DMS 273 (cell line): Measurements from ENCODE around the gene GANAB.
"Not testable (repeated sequence)": the region's sequence is repeated elsewhere in the genome, so short reads cannot be mapped to it uniquely, and the experiment has no call there.

ENCODE experiments used
- DNase-seq: peaks from one replicate; lab custom pipeline; 2025; ENCODE audit not compliant: unreplicated experiment; lab: John Stamatoyannopoulos, UW

GANAB gene

DNA sequence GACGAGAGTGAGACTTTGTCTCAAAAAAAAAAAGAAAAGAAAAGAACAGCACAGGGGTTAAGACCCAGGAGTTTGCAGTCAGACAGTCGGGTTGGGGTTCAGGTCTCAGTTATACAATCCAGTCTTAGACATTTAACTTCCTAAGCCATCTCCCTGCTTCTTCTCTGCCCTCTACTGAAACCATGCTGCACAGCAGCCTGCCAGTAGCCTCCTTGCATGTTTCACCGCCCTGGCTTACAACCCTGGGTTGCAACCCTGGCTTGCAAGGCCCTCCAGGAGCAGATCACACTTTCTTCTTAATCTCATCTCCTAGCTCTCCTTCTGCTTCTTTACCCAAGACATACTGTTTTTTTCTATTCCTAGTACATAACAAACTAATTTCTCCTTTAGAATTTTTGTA is 18.7 kb downstream of the GANAB start:
- DNase-seq, result no peak

DNA sequence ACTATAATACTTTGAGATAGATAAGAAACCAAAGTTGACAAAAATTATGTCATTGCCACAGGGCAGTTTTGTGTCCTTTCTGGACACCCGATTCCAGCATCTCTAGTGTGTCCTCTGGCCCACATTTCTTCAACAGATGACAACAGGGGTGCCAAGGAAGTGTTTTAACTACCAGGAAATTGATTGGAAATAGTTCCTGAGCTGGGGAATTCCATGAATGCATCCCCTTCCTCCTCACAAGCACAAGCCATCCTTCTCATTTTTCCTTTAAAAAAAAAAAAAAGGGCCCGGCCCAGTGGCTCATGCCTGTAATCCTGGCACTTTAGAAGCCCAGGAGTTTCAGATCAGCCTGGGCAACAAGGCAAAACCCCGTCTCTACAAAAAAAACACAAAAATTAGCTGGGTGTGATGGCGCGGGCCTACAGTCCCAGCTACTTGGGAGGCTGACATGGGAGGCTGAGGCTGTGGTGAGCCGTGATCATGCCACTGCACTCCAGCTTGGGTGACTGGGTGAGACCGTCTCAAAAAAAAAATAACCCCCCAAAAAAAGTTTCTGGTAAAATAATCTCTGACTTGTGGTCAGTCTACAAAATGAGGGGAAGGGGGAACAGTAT is 23.8 kb downstream of the GANAB start:
- DNase-seq, result no peak

DNA sequence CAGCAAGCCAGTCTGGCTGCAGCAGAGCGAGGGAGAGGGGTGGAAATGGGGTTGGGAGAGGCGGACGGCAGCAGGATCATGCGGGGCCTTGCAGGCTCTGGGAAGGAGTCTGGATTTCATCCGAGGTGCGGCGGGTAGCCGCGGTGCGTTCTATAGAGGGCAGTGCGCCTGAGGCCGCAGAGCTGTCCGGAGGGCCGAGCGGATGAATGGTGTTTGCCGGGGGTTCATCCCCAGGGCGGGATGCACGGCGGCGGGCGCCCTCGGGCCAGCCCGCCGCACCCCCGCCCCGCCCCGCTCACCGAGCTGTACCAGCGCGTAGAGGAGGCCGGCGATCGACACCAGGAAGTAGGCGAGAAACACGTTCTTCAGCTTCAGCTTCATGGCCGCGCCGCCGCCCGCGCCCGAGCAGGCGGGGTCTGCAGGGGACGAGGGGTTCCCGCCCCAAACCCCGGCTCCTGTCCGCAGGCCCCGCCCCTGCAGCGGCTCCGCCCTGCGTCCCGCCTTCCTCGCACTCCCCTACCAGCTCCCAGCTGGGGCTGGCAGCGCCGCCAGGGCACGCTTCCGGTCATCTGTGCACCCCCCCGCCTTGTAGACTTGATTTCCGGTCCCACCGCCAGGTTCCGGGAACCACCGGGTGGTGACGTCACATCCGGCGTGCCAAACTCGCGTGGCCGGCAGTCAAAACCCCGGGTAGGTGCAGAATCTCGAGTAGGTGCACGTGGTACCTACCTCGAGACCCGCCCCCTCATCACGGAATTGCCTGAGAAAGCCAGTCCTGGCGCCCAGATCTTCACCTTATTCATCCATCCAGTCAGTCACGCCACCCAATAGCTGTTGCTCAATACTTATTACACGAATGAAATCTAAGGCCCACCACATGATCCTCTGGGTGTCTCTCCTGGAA is 24.6 kb downstream of the GANAB start, which contains the start of gene B3GAT3:
B3GAT3 (minus strand) TSS at position 420 of the 904 bp plus-strand sequence; CDS start at position 381, 39 bp downstream.
- peak; percentile 96 for DNase-seq

DNA sequence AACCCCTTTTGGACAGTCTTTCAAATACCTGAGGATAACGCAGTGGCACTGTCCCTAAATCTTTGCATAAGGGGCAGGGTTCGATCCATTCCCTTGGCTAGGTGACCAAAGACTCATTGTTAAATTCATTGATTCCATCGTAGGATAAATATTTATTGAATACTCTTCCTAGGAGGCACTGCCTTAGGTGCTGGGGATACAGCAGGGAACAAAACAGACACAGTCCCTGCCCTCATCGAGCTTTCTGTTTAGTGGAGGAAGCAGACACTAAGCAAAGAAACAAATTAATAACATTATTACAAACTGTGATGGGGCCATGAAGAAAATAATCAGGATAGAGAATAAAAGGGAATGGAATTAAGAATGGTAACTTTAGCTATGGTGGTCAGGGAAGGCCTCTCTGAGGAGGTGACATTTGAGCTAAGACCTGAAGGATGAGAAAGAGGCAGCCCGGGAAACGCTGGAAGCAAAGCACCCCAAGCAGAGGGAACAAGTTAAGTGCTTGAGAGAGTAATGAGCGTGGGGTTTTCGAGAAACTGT is 25.3 kb downstream of the GANAB start:
- DNase-seq, result no peak

DNA sequence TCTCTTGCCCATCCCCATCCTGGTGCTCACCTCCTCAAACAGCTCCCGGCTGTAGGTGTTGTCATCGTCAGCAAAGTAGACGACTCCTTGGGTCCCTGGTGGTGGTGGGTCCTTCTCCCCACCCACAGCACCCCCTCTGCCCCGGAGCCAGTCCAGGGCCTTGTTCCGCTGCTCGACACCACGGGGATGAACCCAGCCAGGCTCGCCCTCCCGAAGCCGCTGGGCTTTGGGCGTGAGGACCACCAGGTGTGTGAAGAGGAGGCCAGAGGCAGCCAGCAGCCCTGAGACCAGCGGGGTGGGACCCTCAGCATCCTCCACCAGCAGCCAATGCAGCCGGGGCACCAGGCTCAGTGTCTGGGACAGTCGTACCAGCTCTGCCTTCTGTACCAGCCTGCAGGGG is 29.5 kb downstream of the GANAB start:
- DNase-seq, result not testable (repeated sequence)

DNA sequence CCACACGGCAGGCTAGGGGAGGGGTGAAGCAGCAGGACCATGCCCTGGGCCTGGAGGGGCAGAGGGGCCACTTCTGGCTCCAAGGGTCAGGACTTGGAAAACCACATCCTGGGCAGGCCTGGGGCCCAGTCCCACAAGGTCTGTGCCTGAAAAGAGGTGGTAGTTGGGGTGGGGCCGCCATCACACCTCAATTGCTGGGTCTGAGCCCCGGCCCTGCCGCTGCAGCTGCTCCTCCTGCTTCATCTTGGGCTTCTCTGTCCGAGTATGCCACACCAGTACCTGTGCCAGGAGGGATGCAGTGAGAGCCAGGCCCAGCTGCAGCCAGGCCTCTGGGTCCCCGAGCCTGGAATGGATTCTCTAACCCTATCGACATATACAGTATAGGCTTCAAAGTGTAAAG is 30.9 kb downstream of the GANAB start:
- DNase-seq, result no peak

DNA sequence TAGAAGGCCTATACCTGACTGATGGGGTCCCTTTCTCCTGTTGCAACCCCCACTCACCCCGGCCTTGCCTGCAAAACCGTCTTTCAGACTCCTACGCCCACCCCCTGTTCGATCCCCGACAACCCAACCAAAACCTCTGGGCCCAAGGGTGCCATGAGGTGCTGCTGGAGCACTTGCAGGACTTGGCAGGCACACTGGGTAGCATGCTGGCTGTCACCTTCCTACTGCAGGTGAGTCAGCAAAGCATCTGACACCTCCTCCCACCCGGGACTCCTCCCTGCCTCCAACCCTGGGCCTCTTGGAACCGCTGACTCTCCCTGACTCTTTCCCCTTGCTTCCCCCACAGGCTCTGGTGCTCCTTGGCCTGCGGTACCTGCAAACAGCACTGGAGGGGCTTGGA is 32.1 kb downstream of the GANAB start:
- no peak for DNase-seq

DNA sequence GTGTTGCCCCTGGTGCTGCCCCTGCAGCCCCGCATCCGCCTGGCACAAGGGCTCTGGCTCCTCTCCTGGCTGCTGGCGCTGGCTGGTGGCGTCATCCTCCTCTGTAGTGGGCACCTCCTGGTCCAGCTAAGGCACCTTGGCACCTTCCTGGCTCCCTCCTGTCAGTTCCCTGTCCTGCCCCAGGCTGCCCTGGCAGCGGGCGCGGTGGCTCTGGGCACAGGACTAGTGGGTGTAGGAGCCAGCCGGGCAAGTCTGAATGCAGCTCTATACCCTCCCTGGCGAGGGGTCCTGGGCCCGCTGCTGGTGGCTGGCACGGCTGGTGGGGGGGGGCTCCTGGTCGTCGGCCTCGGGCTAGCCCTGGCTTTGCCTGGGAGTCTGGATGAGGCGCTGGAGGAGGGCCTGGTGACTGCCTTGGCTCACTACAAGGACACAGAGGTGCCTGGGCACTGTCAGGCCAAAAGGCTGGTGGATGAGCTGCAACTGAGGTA is 33.1 kb downstream of the GANAB start:
- no peak for DNase-seq

DNA sequence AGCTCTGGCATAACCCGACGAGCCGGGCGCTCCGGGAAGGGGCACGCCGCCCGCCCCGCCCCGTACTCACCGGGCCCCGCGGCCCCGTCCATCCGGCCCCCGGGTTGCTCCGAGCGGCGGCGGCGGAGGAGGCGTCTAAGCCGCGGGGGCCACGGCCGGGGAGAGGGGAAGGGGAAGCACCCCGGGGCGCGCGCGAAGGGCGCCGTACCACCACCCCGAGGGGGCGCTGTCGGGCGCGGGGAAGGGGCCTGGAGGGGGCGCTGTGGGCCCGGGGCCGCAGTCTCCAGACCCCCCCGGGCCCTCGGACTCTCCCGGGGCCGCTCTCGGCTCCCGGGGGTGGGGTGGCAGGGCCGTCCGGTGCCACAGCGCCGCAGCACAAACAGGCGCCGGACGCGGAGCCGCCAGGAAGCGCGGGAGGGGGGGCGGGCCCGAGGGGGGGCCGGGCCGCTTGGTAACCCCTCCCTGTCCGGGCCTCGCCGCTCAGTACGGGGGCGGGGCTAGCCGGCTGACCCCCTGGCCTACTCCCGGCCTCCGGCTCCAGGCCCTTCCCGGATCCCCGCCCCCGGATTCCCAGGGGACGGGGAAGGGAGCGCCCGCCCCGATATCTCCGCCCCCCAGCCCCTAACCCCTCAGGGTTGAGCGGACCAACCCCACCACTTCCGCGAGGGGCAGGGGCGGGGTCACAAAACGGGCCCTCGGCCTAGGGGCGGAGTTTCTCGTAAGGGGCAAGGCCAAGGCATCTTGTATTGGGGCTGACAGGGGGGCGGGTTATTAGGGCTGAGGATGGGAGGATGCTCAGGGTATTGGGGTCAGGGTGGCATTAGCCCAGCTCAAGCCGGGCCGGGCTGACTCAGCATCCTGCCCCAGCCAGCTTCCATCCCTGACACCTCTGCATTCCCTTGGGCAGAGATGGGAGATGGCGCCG is 33.8 kb downstream of the GANAB start, which contains the start of the genes EML3 and ROM1:
EML3 (minus strand) TSS at position 410 of the 925 bp plus-strand sequence; CDS start at position 92, 318 bp downstream.
ROM1 (plus strand) TSS at position 892 of the 925 bp plus-strand sequence; CDS start at position 917, 25 bp downstream.
- peak; percentile 87 for DNase-seq

DNA sequence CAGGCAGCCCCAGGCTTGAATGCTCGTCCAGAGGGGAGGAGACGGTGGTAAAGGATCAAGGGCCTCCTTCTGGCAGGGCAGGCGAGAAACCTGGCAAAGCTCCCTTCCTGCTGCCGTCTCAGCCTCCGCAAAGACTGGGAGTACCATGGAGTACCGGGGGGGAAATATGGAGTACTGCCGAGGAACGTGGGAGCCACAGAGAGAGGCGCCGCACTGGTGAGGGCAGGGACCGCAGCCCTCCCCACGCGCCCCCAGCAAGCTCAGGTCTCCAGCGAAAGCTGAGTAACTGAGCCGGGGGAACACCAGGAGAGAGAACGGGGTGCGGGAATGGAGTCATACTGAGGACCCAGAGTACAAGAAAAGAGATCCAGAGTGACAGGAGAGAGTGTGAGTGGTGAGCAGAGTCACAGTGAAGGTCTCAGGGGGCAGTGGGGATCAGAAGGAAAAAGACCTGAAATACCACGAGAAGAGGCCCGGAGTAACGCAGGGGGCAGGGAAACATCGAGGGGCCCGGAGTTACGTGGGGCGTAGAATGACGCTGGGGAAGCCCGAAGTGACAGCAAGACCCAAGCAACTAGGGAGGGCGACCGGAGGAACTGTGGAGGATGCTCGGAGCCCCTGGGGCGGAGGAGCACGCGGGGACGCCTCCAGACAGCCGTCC is 34.6 kb downstream of the GANAB start:
- DNase-seq, result peak; percentile 67

DNA sequence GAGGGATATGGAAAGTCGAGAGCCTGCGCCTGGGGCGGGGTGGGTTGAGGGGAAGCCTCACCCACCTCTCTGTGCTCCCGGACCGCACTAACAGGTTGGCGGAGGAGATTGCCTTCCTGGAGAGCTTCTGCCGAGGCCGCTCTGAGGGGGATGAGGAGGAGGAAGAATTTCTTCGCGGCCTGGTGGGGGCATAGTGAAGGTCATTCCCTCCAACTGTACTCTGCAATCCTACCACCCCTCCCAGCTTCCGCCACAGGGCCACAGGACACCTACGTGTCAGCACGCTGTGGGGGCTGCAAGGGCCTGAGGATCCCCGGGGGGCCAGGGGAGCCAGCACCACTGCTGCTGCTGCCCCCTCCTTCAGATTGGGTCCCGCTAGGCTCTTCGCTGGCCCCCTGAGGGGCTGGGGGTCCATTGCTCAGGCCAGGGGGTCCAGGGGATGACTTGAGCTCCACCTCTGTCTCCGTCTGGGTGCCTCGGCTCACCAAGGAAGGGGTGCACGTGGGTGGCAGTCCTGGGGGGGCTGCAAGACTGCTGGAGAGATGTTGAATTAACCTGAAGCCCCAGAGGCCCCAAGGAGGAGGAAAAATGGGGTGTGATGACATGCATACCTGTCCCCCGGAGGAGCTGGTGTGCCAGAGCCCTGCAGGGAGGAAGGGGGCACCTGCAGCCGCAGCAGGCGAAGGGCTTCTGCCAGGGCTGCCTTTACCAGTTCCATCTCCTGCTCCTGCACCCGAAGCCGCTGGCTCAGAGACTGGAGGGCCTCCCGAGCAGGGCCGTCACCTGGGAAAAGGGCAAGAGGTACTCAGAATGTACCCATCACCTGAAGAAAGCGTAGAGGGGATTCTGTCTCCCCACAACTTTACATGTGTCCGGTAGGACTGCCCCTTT is 35.4 kb downstream of the GANAB start:
- DNase-seq, result no peak

DNA sequence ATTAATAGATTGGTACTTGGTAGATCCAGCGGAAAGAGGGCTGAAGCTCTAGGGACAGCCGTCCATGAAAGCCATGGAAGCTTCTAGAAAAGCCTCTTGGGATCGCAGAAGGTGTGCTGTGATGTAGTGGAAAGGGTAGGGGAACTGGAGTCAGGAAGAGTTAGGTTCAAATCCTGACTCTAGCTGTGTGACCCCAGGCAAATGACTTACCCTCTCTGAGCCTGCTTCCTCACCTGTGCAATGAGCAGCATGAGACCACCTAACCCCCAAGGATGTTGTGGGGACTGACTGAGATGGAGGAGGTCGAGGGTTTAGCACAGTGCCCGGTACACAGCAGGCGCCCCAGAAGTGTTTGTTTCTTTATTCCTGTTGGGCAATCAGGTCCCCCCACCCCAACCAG is 36.0 kb downstream of the GANAB start:
- no peak for DNase-seq

DNA sequence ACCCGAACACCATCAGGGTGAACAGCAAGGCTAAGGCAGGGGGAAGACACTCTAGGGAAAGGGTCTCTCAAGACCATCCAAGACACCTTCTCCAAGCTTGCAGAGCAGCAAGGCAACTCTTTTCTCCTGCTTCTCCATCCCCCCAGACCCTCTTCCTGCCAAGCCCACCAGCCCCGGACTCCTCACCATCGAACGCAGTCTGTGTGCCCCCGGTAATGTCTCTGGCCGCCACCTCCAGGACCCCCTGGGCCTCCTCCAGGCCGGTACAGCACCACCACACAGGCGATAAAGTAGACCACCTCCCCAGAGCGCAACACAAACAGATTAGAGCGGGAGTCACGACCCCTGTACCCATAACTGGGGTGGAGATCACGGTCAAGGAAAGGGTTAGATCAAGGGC is 37.6 kb downstream of the GANAB start:
- DNase-seq, result no peak

DNA sequence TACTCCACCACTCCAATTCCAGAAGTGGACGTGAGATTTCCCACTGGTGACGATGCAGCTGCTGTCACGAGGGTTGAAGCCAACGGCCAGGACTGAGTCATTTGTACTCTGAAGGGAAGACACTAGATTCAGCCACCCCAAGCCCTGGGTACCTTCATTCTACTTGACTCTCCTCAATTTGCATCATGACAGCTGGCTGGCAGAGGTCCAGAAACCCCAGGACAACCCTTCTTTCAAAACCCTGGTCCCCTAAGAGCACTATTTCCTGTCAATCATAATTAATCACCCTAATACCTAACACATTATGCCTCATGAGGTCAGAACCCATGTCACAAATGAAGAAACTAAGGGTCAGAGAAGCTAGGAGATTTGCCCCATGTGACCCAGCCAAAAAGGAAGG is 38.7 kb downstream of the GANAB start:
- DNase-seq, result peak; percentile 29

DNA sequence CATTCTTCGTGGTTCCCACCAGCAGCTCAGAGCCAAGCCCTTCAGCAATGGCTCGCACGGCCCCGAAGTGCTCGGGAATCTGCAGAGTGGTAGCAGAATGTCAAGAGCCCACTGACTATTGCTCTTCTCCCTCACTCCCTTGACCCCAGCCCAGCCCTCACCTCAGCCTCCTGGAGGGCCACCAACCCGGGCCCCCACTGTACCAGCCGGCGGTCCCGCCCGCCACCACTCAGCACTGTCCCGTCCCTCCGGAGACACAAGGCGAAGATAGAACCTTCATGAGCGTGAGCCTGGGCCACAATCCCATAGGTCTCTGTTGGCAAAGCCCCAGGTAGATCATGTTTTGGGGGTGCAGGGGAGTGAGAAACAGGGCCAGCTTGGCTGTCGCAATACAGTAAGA is 40.5 kb downstream of the GANAB start:
- no peak for DNase-seq

DNA sequence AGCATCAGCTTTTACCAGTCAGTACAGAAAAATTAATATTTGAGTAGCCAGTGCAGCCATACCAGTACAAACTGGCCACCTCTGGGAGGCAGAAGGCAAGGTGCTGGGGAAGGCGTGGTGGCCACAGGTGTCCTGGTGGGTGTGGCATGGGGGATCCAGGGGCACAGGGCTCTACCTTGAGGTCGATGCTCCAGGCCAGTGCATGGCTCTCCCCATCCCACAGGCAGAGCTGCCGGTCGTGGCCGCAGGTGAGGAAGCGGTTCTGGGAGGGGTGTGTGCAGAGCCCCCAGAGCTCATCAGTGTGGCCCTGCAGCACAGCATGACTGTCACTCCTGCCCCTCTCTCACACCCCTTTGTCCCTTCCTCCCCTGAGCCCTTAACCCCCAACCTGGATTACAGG is 40.9 kb downstream of the GANAB start:
- no peak for DNase-seq

DNA sequence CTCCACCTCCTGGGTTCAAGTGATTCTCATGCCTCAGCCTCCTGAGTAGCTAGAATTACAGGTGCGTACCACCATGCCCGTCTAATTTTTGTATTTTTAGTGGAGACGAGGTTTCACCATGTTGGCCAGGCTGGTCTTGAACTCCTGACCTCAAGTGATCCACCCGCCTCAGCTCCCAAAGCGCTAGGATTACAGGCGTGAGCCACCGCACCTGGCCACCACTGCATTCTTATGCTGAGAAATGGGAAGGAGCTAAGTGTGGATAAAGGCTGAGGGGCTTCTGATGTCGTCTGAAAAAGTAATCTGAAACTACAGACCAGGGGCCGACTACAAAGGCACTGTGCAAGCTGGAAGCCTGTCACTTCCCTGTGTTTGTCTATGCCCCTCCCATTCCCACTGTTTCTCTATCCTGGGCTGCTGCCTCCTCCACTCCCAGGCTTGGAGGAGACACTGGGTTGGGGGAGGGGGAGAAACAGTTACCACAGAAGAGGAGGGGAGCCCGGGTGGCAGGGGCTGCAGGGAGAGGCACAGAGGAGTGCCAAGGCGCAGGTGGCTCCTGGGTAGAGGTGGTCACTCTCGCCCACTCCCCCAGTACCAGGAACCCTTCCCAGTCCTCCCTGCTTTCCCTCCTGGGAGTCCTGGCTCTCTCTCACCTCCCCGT is 41.8 kb downstream of the GANAB start:
- peak; percentile 33 for DNase-seq

DNA sequence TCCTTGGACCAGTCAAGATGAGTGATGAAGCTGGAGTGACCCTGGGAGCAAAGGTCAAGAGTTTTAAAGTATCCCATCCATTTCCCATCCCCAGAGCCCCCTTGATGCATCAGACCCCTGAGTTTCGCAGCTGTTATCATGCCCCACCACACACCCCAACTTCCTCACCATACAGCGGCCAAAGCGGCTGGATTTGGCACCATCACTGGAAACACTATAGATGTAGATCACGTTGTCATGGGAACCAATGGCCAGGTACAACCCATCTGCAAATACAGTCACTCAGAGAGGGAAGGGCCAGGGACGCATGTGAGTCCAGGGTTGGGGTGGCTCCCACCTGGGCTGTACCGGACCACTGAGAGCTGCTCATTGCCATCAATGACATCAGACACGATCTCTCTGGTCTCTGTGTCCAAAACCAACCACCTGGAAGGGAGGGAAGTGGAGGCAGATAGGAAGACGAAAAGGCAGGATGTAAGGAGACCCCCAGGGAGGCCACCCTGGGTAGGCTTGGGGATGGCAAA is 42.6 kb downstream of the GANAB start:
- no peak for DNase-seq
